HG03066 (cell line): Measurements from ENCODE around the gene JARID2.

Source experiments
- ATAC-seq: cut with Tn5 transposase; IDR thresholded peaks from one replicate; pipeline ENCODE4 v1.9.1; 2021; ENCODE audit warnings: low read depth; ENCODE audit not compliant: unreplicated experiment

The JARID2 gene

GRCh38 chr6:15246666-15247499, 1.0 kb downstream of the JARID2 start:
- no peak for ATAC-seq

- no peak for ATAC-seq
Observed at GRCh38 chr6:15247500-15248450, 1.9 kb downstream of the JARID2 start.

DNA sequence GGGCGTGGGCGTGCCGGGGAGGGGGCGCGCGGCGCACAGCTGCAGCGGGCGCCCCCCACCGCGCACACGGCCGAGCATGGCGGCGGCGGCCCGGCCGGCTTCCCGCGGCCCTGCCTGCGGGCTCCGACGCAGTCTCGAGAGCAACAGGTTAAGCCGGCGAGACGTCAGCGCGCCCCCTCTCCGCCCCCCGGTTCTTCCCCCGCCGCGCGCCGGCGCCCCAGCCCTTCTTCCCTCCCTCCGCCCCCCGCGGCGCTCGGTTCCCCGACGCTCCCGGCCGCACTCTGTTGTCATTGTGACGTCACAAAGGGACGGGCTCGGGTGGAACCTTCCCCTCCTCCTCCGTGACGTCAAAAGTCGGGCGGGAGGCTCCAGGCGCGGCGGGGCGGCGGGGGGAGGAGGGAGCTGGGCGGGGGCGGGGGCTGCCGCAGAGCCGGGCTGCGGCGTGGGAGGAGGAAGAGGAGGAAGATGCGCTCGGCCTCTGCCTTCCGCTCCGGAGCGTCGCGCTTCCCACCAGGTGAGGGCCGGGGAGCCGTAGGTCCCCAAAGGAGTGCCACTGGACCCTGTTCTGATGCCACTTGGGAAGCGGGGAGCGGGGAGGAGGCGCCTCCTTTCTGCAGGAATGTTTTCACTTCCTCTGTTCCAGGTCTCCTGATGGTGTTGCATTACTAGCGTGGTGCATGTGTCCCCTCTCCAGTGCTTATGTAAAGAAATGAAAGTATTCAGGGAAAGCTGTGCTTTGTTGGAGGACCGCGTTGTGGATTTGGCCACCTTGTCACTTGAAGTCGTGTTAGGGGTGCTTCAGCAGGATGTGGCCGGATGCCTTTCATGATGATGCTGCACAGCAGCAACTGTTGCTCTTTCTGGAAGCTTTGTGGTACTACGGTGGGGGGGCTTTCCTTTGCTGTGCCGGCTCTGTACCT, 2.8 kb downstream of the JARID2 start:
- ATAC-seq: peak; percentile 18

- no peak for ATAC-seq
Observed at GRCh38 chr6:15249371-15250019, 3.6 kb downstream of the JARID2 start.

GRCh38 chr6:15250187-15251168, 4.6 kb downstream of the JARID2 start:
- no peak for ATAC-seq

DNA sequence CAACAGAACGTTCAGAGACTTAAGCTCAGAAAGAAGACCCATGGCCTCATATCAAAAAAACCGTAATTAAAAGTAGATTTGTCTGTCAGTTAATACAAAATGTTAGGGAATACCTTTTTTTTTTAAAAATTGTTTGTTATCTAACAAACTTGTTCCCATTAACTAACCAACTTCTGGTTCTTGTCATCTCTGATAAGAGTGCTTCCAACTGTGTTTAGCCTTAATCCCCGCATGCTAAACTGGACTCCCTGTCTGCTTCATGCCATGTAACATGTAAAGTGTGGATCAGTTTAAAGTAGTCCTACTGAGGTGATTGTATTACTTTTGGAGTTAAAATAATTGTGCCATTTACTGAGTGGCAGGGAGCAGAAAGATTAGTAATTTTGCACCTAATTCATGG, 6.3 kb downstream of the JARID2 start:
- ATAC-seq: no peak

GRCh38 chr6:15253203-15254022, 7.5 kb downstream of the JARID2 start:
- no peak for ATAC-seq

- peak; percentile 37 for ATAC-seq
Observed at GRCh38 chr6:15254070-15254975, 8.5 kb downstream of the JARID2 start.

GRCh38 chr6:15255481-15255880, 9.6 kb downstream of the JARID2 start:
- ATAC-seq: peak; percentile 52

GRCh38 chr6:15255909-15256395, 10.1 kb downstream of the JARID2 start:
- ATAC-seq: peak; percentile 3

DNA sequence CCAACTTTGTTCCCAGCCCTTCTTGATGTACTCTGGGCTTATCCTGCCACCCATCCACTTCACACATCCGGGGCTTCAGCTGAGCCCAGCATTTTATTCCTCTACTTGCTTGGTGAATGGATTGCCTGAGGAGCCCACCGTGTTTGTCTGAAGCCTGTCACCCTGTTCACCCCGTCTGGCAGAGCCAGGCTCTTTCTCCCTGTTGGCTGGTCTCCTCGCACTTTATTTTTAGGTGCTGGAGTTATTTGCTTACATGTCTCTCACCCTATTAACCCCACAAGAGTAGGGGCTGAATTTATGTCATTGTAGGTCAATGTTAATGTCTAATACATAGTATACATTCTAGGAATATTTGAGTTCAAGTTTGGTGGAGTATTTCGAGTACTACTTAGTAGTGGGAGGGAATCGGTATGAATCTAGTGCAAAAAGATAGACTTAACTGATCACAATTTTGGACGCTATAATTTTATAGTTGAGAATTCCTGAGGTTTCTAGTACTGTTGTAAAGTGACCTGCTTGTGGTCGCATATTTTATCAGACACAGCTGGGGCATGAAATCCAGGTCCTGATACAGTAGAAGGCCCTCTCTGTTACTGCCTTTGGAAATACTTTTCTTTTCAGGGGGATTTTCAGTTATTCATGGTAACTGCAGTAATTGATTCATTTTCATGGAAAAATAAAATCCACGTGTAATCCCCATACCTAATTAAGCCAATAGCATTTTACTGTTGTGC, 10.8 kb downstream of the JARID2 start:
- no peak for ATAC-seq

DNA sequence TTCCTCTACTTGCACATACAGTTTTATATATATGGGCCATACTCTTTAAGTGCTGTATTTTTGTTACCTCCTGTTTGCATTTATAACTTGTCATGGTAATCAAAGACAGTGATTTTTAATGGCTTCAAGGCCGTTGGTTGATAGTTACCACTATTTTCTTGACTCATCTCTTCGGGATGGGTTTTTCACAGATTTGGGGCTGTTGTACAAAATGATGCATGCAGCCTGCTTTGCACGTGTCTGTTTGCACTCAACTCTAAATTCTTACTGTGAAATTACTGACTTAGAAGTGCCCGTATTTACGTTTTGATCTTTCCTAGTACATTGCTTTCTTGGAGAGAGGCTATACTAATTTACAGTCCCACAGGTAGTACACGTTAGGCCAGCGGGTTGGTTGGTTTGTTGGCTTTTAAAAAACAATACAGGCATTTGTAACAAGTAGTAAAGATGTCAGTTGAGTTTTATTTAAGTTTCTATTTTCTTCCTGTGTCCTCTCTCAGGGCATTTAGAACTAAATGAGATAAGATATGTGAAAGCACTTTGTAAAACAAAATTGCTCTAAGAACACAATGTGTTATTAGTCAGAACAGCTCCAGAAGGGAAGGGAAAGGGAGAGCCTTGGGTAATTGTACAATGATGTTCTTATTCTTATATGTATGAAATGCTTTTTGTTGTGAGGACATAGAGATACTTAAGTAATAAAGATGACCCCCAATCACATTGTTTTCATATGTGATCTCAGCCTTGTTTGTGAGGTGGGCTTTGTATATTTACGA, 11.7 kb downstream of the JARID2 start:
- ATAC-seq: no peak

DNA sequence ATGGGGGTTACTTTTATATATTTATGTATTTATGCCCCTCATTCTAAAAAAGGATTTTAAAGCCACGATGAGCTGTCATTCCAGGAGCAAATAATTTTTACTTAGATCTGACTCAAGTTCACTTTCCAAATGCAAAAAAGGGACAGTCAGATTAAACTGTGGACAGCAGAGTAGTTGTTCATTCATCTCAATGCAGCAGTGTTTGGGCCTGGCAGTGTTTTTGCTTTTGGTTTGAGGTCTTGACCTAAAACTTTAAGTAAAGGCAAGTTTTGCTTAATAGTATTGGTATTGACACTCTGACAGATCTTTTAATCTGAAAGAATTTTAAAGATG, 13.9 kb downstream of the JARID2 start:
- no peak for ATAC-seq

- ATAC-seq: no peak
Observed at GRCh38 chr6:15260099-15260821, 14.4 kb downstream of the JARID2 start.
